ENCODE data around the gene NHLRC1. TPM values are rescaled to one million over a fixed set of nuclear protein-coding genes. Genes with fewer than 3 reads are reported as not detected.

Gene NHLRC1
- total and polyA plus RNA-seq, 2 of the 13 experiments (the other 11 are each of a cell fraction or from before 2014, with no cell fraction given), result 0.04 to 0.11 TPM

GRCh38 chr6:18122128-18123093 lies at the start of gene NHLRC1 (continued):
- TF ChIP-seq CSRNP1 (CRISPR knock-in tag; IDR thresholded peaks at IDR 0.05), result peak; percentile 86
- TF ChIP-seq, protein P1, sequence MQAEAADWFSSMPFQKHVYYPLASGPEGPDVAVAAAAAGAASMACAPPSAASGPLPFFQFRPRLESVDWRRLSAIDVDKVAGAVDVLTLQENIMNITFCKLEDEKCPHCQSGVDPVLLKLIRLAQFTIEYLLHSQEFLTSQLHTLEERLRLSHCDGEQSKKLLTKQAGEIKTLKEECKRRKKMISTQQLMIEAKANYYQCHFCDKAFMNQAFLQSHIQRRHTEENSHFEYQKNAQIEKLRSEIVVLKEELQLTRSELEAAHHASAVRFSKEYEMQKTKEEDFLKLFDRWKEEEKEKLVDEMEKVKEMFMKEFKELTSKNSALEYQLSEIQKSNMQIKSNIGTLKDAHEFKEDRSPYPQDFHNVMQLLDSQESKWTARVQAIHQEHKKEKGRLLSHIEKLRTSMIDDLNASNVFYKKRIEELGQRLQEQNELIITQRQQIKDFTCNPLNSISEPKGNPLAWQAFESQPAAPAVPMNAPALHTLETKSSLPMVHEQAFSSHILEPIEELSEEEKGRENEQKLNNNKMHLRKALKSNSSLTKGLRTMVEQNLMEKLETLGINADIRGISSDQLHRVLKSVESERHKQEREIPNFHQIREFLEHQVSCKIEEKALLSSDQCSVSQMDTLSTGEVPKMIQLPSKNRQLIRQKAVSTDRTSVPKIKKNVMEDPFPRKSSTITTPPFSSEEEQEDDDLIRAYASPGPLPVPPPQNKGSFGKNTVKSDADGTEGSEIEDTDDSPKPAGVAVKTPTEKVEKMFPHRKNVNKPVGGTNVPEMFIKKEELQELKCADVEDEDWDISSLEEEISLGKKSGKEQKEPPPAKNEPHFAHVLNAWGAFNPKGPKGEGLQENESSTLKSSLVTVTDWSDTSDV (CRISPR knock-in tag; IDR thresholded peaks at IDR 0.05), result 0 out of 2 replicates have a peak, but pooled peaks have one; percentile 95
- TF ChIP-seq ETV5 (CRISPR knock-in tag; IDR thresholded peaks at IDR 0.05; ENCODE audit: borderline replicate concordance), result peak; percentile 83
- TF ChIP-seq SP2 (CRISPR knock-in tag; IDR thresholded peaks at IDR 0.05), result no peak; the same call in 1 of the 2 replicates
- no peak for TF ChIP-seq ZNF382 (CRISPR knock-in tag; IDR thresholded peaks at IDR 0.05; ENCODE audit: borderline replicate concordance)
- no peak for TF ChIP-seq SRF (IDR thresholded peaks at IDR 0.05; ENCODE audit: low read depth, low read length)
- TF ChIP-seq THAP11 (CRISPR knock-in tag; IDR thresholded peaks at IDR 0.05), result peak; percentile 87
- TF ChIP-seq JUNB (CRISPR knock-in tag; IDR thresholded peaks at IDR 0.05; ENCODE audit: borderline replicate concordance), result no peak; the same call in 1 of the 2 replicates
- peak; percentile 68 for TF ChIP-seq NFYC (CRISPR knock-in tag; IDR thresholded peaks at IDR 0.05)
- TF ChIP-seq, protein P2, sequence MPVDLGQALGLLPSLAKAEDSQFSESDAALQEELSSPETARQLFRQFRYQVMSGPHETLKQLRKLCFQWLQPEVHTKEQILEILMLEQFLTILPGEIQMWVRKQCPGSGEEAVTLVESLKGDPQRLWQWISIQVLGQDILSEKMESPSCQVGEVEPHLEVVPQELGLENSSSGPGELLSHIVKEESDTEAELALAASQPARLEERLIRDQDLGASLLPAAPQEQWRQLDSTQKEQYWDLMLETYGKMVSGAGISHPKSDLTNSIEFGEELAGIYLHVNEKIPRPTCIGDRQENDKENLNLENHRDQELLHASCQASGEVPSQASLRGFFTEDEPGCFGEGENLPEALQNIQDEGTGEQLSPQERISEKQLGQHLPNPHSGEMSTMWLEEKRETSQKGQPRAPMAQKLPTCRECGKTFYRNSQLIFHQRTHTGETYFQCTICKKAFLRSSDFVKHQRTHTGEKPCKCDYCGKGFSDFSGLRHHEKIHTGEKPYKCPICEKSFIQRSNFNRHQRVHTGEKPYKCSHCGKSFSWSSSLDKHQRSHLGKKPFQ (CRISPR knock-in tag; IDR thresholded peaks at IDR 0.05; ENCODE audit: insufficient replicate concordance), result no peak
- TF ChIP-seq ZNF253 (CRISPR knock-in tag; IDR thresholded peaks at IDR 0.05; ENCODE audit: borderline replicate concordance), result 0 out of 2 replicates have a peak, but pooled peaks have one; percentile 50
- no peak for TF ChIP-seq ZNF737 (CRISPR knock-in tag; IDR thresholded peaks at IDR 0.05; ENCODE audit: borderline replicate concordance)
- TF ChIP-seq HMG20A (CRISPR knock-in tag; IDR thresholded peaks at IDR 0.05; ENCODE audit: borderline replicate concordance), result peak; percentile 84; the same call in 1 of the 2 replicates
- peak; percentile 86; the same call in 1 of the 2 replicates for TF ChIP-seq ZNF124 (CRISPR knock-in tag; IDR thresholded peaks at IDR 0.05)
- TF ChIP-seq SRSF1 (optimal IDR thresholded peaks at IDR 0.05; ENCODE audit: low read depth, low read length), result no peak
- TF ChIP-seq TEF (CRISPR knock-in tag; IDR thresholded peaks at IDR 0.05), result peak; percentile 49; the same call in 1 of the 2 replicates
- TF ChIP-seq JARID2 (CRISPR knock-in tag; IDR thresholded peaks at IDR 0.05; ENCODE audit: insufficient replicate concordance), result peak; percentile 95
- peak; percentile 87; the same call in 1 of the 2 replicates for TF ChIP-seq CREBL2 (CRISPR knock-in tag; IDR thresholded peaks at IDR 0.05; ENCODE audit: borderline replicate concordance)
- TF ChIP-seq SATB2 (CRISPR knock-in tag; IDR thresholded peaks at IDR 0.05), result no peak
- peak; percentile 63 for TF ChIP-seq CEBPG (CRISPR knock-in tag; IDR thresholded peaks at IDR 0.05)
